Body of pancreas (tissue), 4 donors: ENCODE results near the gene DPYD.

Experiments
- CTCF ChIP-seq, 7 experiments: fragments of 450-650 bp in 4 of 7; fragments of 200-600 bp in 3 of 7; sonication (generic) in 3 of 7; IDR thresholded peaks; one replicate each; pipeline ENCODE4 v1.5.1; 2016 to 2019; ENCODE audit warnings: antibody characterized with exemption in 7 of 7
- POLR2A ChIP-seq, 3 donors: fragments of 450-650 bp; IDR thresholded peaks; one replicate each; pipeline ENCODE4 v1.6.1; 2016; ENCODE audit warnings: antibody characterized with exemption in 3 of 3, mild to moderate bottlenecking in 2 of 3

- no peak for TF ChIP-seq CTCF (IDR thresholded peaks at IDR 0.05)
- no peak for TF ChIP-seq POLR2A (IDR thresholded peaks at IDR 0.05)
Measured at GRCh38 chr1:97073936-97074335, 846.9 kb downstream of the DPYD start.
